Measurements from ENCODE around the gene TMEM82. TPM values are rescaled to one million over a fixed set of nuclear protein-coding genes. Genes with fewer than 3 reads are reported as not detected.

TMEM82 gene
- total and polyA plus RNA-seq, 2 experiments from 2014 or later: 0.42 TPM; not detected in 1

DNA sequence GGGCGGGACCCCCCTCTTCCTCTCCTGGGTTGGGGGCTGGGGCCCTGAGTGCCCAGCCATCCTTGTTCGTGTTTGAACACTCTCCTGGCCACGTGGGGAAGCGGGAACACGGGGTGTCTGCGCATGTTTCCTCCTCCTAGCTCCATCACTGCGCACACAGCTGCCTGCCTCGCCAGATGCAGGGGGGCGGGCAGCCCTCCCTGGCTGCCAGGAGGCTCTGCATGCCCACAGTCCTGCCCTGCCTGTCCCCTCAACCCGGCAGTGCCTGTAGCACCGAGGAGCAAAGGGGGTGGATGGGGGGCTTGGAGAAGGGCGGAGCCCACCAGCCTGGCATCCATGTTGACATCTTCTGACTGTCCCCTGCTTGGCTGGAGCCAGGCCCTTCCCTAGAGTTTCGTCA lies 8.0 kb upstream of the TMEM82 start:
- H3K4me1 ChIP-seq (ENCODE audit: insufficient read depth): no peaks in the 10 kb centered on the region
- H3F3A ChIP-seq (replicated peaks; ENCODE audit: low read depth): 0 out of 2 replicates have a peak, but pooled peaks cover under 1% of the 10 kb centered on the region
- H3K79me2 ChIP-seq (replicated peaks; ENCODE audit: insufficient read depth): no peaks in the 10 kb centered on the region
- H2AFZ ChIP-seq: no peak overlapping the region
- H3K4me3 ChIP-seq: no peak overlapping the region
- no peak overlapping the region for H3K4me2 ChIP-seq
- H3K27ac ChIP-seq (ENCODE audit: low read depth): no peak overlapping the region
- H3K36me3 ChIP-seq (ENCODE audit: insufficient read depth): no peaks in the 10 kb centered on the region
- no peak for TF ChIP-seq ZNF114 (CRISPR knock-in tag; IDR thresholded peaks at IDR 0.05)
- TF ChIP-seq CREB1 (CRISPR knock-in tag; IDR thresholded peaks at IDR 0.05; ENCODE audit: low read depth): no peak
- TF ChIP-seq, protein P1, sequence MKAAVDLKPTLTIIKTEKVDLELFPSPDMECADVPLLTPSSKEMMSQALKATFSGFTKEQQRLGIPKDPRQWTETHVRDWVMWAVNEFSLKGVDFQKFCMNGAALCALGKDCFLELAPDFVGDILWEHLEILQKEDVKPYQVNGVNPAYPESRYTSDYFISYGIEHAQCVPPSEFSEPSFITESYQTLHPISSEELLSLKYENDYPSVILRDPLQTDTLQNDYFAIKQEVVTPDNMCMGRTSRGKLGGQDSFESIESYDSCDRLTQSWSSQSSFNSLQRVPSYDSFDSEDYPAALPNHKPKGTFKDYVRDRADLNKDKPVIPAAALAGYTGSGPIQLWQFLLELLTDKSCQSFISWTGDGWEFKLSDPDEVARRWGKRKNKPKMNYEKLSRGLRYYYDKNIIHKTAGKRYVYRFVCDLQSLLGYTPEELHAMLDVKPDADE (IDR thresholded peaks at IDR 0.05): no peak
- TF ChIP-seq EZH2 (IDR thresholded peaks at IDR 0.05; ENCODE audit: low read depth, unreplicated experiment): no peak
- no peak for TF ChIP-seq STAT1 (IDR thresholded peaks at IDR 0.05; ENCODE audit: unreplicated experiment)
- TF ChIP-seq, protein P2, sequence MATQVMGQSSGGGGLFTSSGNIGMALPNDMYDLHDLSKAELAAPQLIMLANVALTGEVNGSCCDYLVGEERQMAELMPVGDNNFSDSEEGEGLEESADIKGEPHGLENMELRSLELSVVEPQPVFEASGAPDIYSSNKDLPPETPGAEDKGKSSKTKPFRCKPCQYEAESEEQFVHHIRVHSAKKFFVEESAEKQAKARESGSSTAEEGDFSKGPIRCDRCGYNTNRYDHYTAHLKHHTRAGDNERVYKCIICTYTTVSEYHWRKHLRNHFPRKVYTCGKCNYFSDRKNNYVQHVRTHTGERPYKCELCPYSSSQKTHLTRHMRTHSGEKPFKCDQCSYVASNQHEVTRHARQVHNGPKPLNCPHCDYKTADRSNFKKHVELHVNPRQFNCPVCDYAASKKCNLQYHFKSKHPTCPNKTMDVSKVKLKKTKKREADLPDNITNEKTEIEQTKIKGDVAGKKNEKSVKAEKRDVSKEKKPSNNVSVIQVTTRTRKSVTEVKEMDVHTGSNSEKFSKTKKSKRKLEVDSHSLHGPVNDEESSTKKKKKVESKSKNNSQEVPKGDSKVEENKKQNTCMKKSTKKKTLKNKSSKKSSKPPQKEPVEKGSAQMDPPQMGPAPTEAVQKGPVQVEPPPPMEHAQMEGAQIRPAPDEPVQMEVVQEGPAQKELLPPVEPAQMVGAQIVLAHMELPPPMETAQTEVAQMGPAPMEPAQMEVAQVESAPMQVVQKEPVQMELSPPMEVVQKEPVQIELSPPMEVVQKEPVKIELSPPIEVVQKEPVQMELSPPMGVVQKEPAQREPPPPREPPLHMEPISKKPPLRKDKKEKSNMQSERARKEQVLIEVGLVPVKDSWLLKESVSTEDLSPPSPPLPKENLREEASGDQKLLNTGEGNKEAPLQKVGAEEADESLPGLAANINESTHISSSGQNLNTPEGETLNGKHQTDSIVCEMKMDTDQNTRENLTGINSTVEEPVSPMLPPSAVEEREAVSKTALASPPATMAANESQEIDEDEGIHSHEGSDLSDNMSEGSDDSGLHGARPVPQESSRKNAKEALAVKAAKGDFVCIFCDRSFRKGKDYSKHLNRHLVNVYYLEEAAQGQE (IDR thresholded peaks at IDR 0.05; ENCODE audit: unreplicated experiment): no peak
- TF ChIP-seq JUNB (IDR thresholded peaks at IDR 0.05; ENCODE audit: unreplicated experiment): no peak
- TF ChIP-seq ZNF331 (CRISPR knock-in tag; IDR thresholded peaks at IDR 0.05; ENCODE audit: low read depth): no peak
- TF ChIP-seq EZH2phosphoT487 (IDR thresholded peaks at IDR 0.05; ENCODE audit: unreplicated experiment): no peak
- TF ChIP-seq, protein P3, sequence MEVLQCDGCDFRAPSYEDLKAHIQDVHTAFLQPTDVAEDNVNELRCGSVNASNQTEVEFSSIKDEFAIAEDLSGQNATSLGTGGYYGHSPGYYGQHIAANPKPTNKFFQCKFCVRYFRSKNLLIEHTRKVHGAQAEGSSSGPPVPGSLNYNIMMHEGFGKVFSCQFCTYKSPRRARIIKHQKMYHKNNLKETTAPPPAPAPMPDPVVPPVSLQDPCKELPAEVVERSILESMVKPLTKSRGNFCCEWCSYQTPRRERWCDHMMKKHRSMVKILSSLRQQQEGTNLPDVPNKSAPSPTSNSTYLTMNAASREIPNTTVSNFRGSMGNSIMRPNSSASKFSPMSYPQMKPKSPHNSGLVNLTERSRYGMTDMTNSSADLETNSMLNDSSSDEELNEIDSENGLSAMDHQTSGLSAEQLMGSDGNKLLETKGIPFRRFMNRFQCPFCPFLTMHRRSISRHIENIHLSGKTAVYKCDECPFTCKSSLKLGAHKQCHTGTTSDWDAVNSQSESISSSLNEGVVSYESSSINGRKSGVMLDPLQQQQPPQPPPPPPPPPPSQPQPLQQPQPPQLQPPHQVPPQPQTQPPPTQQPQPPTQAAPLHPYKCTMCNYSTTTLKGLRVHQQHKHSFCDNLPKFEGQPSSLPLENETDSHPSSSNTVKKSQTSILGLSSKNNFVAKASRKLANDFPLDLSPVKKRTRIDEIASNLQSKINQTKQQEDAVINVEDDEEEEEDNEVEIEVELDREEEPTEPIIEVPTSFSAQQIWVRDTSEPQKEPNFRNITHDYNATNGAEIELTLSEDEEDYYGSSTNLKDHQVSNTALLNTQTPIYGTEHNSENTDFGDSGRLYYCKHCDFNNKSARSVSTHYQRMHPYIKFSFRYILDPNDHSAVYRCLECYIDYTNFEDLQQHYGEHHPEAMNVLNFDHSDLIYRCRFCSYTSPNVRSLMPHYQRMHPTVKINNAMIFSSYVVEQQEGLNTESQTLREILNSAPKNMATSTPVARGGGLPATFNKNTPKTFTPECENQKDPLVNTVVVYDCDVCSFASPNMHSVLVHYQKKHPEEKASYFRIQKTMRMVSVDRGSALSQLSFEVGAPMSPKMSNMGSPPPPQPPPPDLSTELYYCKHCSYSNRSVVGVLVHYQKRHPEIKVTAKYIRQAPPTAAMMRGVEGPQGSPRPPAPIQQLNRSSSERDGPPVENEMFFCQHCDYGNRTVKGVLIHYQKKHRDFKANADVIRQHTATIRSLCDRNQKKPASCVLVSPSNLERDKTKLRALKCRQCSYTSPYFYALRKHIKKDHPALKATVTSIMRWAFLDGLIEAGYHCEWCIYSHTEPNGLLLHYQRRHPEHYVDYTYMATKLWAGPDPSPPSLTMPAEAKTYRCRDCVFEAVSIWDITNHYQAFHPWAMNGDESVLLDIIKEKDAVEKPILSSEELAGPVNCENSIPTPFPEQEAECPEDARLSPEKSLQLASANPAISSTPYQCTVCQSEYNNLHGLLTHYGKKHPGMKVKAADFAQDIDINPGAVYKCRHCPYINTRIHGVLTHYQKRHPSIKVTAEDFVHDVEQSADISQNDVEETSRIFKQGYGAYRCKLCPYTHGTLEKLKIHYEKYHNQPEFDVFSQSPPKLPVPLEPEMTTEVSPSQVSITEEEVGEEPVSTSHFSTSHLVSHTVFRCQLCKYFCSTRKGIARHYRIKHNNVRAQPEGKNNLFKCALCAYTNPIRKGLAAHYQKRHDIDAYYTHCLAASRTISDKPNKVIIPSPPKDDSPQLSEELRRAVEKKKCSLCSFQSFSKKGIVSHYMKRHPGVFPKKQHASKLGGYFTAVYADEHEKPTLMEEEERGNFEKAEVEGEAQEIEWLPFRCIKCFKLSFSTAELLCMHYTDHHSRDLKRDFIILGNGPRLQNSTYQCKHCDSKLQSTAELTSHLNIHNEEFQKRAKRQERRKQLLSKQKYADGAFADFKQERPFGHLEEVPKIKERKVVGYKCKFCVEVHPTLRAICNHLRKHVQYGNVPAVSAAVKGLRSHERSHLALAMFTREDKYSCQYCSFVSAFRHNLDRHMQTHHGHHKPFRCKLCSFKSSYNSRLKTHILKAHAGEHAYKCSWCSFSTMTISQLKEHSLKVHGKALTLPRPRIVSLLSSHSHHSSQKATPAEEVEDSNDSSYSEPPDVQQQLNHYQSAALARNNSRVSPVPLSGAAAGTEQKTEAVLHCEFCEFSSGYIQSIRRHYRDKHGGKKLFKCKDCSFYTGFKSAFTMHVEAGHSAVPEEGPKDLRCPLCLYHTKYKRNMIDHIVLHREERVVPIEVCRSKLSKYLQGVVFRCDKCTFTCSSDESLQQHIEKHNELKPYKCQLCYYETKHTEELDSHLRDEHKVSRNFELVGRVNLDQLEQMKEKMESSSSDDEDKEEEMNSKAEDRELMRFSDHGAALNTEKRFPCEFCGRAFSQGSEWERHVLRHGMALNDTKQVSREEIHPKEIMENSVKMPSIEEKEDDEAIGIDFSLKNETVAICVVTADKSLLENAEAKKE (CRISPR knock-in tag; IDR thresholded peaks at IDR 0.05): no peak
- no peak for TF ChIP-seq POLR2AphosphoS5 (IDR thresholded peaks at IDR 0.05; ENCODE audit: low read depth)
- no peak for TF ChIP-seq NANOG (IDR thresholded peaks at IDR 0.05; ENCODE audit: borderline replicate concordance)
- TF ChIP-seq, protein P4, sequence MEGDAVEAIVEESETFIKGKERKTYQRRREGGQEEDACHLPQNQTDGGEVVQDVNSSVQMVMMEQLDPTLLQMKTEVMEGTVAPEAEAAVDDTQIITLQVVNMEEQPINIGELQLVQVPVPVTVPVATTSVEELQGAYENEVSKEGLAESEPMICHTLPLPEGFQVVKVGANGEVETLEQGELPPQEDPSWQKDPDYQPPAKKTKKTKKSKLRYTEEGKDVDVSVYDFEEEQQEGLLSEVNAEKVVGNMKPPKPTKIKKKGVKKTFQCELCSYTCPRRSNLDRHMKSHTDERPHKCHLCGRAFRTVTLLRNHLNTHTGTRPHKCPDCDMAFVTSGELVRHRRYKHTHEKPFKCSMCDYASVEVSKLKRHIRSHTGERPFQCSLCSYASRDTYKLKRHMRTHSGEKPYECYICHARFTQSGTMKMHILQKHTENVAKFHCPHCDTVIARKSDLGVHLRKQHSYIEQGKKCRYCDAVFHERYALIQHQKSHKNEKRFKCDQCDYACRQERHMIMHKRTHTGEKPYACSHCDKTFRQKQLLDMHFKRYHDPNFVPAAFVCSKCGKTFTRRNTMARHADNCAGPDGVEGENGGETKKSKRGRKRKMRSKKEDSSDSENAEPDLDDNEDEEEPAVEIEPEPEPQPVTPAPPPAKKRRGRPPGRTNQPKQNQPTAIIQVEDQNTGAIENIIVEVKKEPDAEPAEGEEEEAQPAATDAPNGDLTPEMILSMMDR (conservative IDR thresholded peaks at IDR 0.05; ENCODE audit: low read depth in 2 of 2): no peak
- H3K4me3 Mint-ChIP-seq: no peak overlapping the region
- H3K9me3 Mint-ChIP-seq: no peaks in the 10 kb centered on the region
- H3K9me2 ChIP-seq (ENCODE audit: insufficient read depth): no peaks in the 10 kb centered on the region
- H3K36me3 Mint-ChIP-seq (ENCODE audit: low read depth): peaks cover 14% of the 10 kb centered on the region; the same call in 1 of the 3 replicates
- H4K20me1 ChIP-seq (replicated peaks; ENCODE audit: insufficient read depth): no peaks in the 10 kb centered on the region
- H3K4me1 Mint-ChIP-seq: 0 out of 3 replicates have a peak, but pooled peaks cover 2% of the 10 kb centered on the region
- H3K27ac Mint-ChIP-seq: no peak overlapping the region
- DNase-seq (ENCODE audit: low spot score) (no peak), ATAC-seq (no peak)
- no peaks in the 10 kb centered on the region for H3K27me3 ChIP-seq (ENCODE audit: insufficient read depth)
- peaks cover 8% of the 10 kb centered on the region for H3K27me3 Mint-ChIP-seq (ENCODE audit: insufficient read depth, low read depth, poor library complexity)

Measured in GM23338 (cell line).